ENCODE results near the gene TTLL10.

TTLL10 gene

DNA sequence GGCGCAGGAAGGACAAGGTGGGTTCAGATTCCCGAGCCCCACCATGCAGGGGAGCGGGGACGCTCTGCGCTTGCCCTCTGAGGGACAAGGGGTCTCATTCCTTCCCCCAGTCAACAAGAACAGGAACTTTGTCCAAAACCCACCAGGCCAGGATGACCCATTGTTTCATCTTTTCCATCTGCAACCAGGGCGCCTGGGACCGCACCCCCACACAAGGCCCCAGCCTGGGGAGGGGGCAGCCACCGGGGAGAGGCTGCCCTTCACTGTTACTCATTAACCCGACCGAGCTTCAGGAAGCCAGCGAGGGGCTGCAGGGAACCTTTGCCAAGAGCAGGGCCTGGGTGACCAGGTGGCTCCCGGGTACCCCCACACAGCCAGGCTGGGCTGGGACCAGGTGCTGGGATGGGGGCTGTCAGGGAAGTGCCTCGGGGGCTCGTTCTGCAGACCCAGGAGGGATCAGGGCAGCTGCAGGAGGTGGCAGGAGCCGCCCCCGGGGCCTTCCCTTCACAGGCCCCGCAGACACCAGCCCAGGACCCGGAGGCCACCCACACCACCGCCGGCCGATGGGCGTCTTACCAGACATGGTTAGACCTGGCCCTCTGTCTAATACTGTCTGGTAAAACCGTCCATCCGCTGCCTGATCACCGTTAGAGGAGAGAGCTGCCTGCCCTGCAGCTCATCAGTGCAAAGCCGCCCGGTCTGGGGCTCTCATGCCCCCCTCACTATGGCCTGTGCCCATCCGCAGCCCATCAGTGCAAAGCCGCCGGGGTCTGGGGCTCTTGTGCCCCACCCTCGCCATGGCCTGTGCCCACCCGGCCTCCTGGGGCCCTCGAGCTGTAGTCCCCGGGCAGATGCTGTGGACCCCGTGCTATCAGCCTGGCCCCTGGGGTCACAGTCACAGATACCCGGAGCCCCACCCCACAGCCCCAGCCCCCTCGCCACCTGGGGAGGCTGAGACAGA is 4.9 kb upstream of the TTLL10 start:
- Histone ChIP-seq H3K9ac (ENCODE audit: low read depth, low read length, poor library complexity, severe bottlenecking) (no peak overlapping the region), H3K79me2 (ENCODE audit: insufficient read depth, low read length) (no peaks in the 10 kb centered on the region), H3K4me1 (ENCODE audit: insufficient read depth, low read length, poor library complexity, severe bottlenecking) (peaks cover 4% of the 10 kb centered on the region), H3F3A (ENCODE audit: low read depth) (no peaks in the 10 kb centered on the region), H3K4me2 (ENCODE audit: low read depth, low read length, poor library complexity, severe bottlenecking) (no peak overlapping the region), H3K27me3 (ENCODE audit: insufficient read depth, low read length, poor library complexity, severe bottlenecking) (no peaks in the 10 kb centered on the region), H3K36me3 (ENCODE audit: insufficient read depth, low read length) (no peaks in the 10 kb centered on the region), H3K9me2 (replicated peaks; ENCODE audit: low read depth, low read length) (no peaks in the 10 kb centered on the region), H3K9me3 (ENCODE audit: insufficient read depth, low read depth, low read length) (no peaks in the 10 kb centered on the region), H3K4me3 (ENCODE audit: low read length, poor library complexity, severe bottlenecking) (no peak overlapping the region), H4K20me1 (ENCODE audit: insufficient read depth, low read length, poor library complexity, severe bottlenecking) (no peaks in the 10 kb centered on the region), H2AFZ (ENCODE audit: low read length) (no peak overlapping the region)
- TF ChIP-seq EZH2phosphoT487 (IDR thresholded peaks at IDR 0.05; ENCODE audit: borderline replicate concordance): no peak
- TF ChIP-seq, protein P1, sequence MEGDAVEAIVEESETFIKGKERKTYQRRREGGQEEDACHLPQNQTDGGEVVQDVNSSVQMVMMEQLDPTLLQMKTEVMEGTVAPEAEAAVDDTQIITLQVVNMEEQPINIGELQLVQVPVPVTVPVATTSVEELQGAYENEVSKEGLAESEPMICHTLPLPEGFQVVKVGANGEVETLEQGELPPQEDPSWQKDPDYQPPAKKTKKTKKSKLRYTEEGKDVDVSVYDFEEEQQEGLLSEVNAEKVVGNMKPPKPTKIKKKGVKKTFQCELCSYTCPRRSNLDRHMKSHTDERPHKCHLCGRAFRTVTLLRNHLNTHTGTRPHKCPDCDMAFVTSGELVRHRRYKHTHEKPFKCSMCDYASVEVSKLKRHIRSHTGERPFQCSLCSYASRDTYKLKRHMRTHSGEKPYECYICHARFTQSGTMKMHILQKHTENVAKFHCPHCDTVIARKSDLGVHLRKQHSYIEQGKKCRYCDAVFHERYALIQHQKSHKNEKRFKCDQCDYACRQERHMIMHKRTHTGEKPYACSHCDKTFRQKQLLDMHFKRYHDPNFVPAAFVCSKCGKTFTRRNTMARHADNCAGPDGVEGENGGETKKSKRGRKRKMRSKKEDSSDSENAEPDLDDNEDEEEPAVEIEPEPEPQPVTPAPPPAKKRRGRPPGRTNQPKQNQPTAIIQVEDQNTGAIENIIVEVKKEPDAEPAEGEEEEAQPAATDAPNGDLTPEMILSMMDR (conservative IDR thresholded peaks at IDR 0.05; ENCODE audit: low read length): no peak

DNA sequence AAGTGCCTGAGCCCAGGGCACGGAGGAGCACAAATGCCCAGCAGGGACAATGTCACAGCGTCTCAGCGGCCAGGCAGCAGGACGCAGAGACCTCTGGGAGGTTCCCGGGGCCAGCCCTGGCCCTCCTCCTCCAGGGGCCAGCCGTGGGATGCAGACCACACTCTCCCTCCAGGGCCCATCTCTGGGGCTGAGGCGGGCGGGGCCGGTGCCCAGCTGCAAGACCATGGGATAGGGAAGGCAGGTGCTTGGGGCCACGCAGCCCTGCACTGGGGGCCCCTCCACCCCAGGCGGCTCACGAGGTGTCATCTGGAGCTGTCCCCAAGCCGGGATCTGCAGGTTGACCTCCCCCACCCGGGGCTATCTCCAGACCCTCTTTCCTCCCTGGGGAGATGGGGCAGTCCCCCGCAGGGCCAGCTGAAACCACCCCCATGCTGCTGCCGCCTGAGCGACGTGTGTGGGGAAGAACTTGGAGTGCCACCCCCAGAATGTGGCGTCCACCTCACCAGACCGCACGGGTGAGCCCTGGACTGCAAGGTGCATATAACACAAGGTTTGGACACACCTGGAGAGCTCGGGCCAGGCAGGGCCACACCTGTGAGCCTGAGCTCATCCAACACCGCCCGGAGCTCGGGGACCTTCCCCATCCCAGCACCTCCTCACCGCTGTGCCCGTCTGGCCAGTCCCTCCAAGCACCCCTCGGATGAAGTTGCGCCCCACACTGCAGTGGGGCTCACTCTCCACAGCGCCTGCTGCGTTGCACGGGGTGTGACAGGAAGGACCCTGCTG is 4.1 kb upstream of the TTLL10 start:
- no peaks in the 10 kb centered on the region for H4K20me1 ChIP-seq (ENCODE audit: insufficient read depth, low read length, poor library complexity, severe bottlenecking)
- no peak overlapping the region for H3K4me2 ChIP-seq (ENCODE audit: low read depth, low read length, poor library complexity, severe bottlenecking)
- no peaks in the 10 kb centered on the region for H3K27me3 ChIP-seq (ENCODE audit: insufficient read depth, low read length, poor library complexity, severe bottlenecking)
- no peak overlapping the region for H3K9ac ChIP-seq (ENCODE audit: low read depth, low read length, poor library complexity, severe bottlenecking)
- no peaks in the 10 kb centered on the region for H3K36me3 ChIP-seq (ENCODE audit: insufficient read depth, low read length)
- no peak overlapping the region for H2AFZ ChIP-seq (ENCODE audit: low read length)
- no peaks in the 10 kb centered on the region for H3K9me3 ChIP-seq (ENCODE audit: insufficient read depth, low read depth, low read length)
- H3K4me3 ChIP-seq (ENCODE audit: low read length, poor library complexity, severe bottlenecking): no peak overlapping the region
- peaks cover 4% of the 10 kb centered on the region for H3K4me1 ChIP-seq (ENCODE audit: insufficient read depth, low read length, poor library complexity, severe bottlenecking)
- H3K9me2 ChIP-seq (replicated peaks; ENCODE audit: low read depth, low read length): no peaks in the 10 kb centered on the region
- TF ChIP-seq EZH2phosphoT487 (IDR thresholded peaks at IDR 0.05; ENCODE audit: borderline replicate concordance): no peak
- TF ChIP-seq, protein P1 (conservative IDR thresholded peaks at IDR 0.05; ENCODE audit: low read length): no peak
- H3K79me2 ChIP-seq (ENCODE audit: insufficient read depth, low read length): no peaks in the 10 kb centered on the region
- no peaks in the 10 kb centered on the region for H3F3A ChIP-seq (ENCODE audit: low read depth)

DNA sequence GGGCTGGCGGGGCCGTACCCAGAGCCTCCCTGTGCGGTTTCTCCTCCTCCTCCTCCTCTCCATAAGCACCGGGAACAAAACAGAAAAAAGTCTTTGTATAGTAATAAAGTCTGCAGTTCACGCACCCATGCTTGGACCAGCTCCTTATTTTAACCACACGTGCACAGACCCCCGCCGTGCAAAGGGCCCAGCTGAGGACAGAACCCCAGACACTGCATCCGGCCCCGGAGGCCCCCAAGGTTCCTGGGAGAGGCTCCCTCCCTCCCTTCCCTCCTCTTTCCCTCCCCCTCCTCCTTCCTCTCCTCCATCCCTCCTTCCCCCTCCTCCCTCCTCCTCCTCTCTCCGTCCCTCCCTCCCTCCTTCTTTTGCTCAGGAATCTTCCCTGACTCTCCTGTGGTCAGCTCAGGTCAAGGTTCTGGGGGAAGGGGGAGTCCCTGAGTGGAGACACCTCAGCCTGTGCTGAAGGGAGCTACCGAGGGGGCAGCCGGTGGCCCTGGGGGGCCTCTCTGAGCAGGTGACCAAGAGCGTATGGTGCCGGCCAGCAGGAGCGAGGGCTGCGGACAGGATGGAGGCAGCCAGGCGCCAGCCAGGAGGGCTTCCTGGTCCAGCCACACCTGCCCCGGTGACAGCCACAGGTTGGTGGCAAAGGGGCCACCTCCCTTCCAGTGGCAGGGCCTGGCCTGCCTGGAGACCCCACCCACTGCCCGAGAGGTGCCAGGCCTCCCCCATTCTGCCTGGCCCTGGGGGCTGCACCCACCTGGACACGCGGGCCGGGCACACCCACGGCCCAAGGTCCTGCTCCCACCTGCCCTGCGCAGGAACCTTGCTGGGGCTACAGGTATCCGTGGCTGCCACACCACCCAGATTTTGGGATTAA is 3.2 kb upstream of the TTLL10 start:
- no peak for TF ChIP-seq EZH2phosphoT487 (IDR thresholded peaks at IDR 0.05; ENCODE audit: borderline replicate concordance)
- TF ChIP-seq, protein P1 (conservative IDR thresholded peaks at IDR 0.05; ENCODE audit: low read length): no peak
- no peaks in the 10 kb centered on the region for H3K9me2 ChIP-seq (replicated peaks; ENCODE audit: low read depth, low read length)
- H3K4me3 ChIP-seq (ENCODE audit: low read length, poor library complexity, severe bottlenecking): no peak overlapping the region
- no peak overlapping the region for H2AFZ ChIP-seq (ENCODE audit: low read length)
- H3K4me1 ChIP-seq (ENCODE audit: insufficient read depth, low read length, poor library complexity, severe bottlenecking): peaks cover 4% of the 10 kb centered on the region
- H3K36me3 ChIP-seq (ENCODE audit: insufficient read depth, low read length): no peaks in the 10 kb centered on the region
- H3K4me2 ChIP-seq (ENCODE audit: low read depth, low read length, poor library complexity, severe bottlenecking): no peak overlapping the region
- no peak overlapping the region for H3K9ac ChIP-seq (ENCODE audit: low read depth, low read length, poor library complexity, severe bottlenecking)
- H3K9me3 ChIP-seq (ENCODE audit: insufficient read depth, low read depth, low read length): no peaks in the 10 kb centered on the region
- H3K27me3 ChIP-seq (ENCODE audit: insufficient read depth, low read length, poor library complexity, severe bottlenecking): no peaks in the 10 kb centered on the region
- no peaks in the 10 kb centered on the region for H3F3A ChIP-seq (ENCODE audit: low read depth)
- H4K20me1 ChIP-seq (ENCODE audit: insufficient read depth, low read length, poor library complexity, severe bottlenecking): no peaks in the 10 kb centered on the region
- H3K79me2 ChIP-seq (ENCODE audit: insufficient read depth, low read length): no peaks in the 10 kb centered on the region

Data from Loucy (cell line).